NCI-H2029 (cell line): ENCODE results near the gene CPSF4L.

ENCODE experiments used
- DNase-seq: peaks from one replicate; lab custom pipeline; 2025; lab: John Stamatoyannopoulos, UW

CPSF4L gene

DNA sequence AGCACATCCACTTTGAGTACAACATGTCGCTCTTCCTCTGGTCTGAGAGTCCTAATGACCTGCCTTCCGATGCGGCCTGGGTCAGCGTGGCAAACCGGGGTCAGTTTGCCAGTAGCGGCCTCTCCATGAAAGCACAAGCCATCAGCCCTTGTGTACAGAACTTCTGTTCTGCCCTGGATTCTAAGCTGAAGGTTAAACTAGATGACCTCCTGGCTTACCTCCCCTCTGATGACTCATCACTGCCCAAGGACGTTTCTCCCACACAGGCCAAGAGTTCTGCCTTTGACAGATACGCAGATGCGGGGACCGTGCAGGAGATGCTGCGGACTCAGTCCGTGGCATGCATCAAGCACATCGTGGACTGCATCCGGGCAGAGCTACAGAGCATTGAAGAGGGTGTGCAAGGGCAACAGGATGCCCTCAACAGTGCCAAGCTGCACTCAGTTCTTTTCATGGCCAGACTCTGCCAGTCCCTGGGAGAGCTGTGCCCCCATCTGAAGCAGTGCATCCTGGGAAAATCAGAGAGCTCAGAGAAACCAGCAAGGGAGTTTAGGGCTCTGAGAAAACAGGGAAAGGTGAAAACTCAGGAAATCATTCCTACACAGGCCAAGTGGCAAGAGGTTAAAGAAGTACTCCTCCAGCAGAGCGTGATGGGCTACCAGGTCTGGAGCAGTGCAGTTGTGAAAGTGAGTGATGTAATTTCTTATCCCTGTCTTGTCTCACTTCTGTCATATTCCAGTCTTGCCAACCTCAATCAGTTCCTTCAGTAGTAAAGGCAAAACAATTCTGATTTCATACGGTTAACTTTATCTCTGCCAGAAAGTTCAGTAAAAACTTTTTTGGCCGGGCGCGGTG is 60.2 kb downstream of the CPSF4L start:
- no peak for DNase-seq

DNA sequence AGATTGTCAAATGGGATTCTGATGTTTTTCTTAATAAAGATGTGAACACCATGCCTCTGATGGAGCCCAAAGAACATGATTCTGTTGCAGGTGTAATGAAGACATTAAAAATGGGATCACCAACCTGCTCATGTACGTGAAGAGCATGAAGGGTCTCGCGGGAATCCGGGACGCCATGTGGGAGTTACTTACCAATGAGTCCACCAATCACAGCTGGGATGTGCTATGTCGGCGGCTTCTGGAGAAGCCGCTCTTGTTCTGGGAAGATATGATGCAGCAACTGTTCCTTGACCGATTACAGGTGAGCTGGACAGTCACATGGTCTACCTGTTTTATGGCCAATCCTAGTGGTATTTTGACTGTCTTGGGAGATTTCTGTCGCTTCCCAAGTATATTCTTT is 61.2 kb downstream of the CPSF4L start:
- DNase-seq: no peak

DNA sequence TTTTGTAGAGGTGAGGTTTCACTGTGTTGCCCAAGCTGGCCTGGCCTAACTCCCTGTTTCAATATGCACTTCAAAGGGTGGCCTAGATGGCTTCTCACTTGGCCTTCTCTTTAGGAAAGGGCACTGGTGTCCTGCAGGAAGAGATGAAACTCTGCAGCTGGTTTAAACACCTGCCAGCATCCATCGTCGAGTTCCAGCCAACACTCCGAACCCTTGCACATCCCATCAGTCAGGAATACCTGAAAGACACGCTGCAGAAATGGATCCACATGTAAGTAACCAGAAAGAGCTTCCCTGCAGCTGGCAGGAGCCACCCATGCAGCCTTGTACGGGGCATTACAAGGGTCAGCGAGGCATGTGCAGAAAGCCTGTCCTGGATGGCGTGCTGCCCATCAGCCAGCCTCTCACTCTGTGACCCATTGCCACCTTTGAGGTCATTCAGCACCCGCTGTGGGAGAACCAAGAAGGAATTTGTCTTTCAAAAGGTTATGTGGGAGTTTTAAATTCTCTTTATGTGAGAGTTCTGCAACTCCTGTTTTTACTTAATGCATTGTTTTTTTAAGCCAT is 61.8 kb downstream of the CPSF4L start:
- no peak for DNase-seq

DNA sequence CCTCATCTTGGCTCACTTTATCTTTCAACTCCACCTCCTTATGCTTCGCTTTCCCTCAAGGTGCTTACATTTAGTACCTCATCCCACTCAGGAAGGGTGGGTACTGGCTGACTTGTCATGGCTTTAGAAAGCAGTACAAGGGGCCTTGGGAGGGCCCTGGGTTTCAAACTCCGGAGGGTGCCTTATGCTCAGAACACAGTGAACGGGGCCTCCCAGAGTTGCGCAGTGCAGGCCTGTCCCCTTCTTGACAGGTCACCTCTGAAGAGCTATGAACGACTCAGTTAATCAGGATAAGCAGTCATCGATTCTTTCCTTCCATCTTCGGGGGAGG is 62.8 kb downstream of the CPSF4L start:
- no peak for DNase-seq
